Glomerular visceral epithelial cell (primary cell): ENCODE measurements around the gene ATP5ME.
"Not testable (repeated sequence)": the region's sequence is repeated elsewhere in the genome, so short reads cannot be mapped to it uniquely, and the experiment has no call there.

Source experiments
- DNase-seq: peaks from one replicate; pipeline ENCODE4 v3.0.0-alpha.2; 2016; ENCODE audit errors: extremely low spot score

Gene ATP5ME

DNA sequence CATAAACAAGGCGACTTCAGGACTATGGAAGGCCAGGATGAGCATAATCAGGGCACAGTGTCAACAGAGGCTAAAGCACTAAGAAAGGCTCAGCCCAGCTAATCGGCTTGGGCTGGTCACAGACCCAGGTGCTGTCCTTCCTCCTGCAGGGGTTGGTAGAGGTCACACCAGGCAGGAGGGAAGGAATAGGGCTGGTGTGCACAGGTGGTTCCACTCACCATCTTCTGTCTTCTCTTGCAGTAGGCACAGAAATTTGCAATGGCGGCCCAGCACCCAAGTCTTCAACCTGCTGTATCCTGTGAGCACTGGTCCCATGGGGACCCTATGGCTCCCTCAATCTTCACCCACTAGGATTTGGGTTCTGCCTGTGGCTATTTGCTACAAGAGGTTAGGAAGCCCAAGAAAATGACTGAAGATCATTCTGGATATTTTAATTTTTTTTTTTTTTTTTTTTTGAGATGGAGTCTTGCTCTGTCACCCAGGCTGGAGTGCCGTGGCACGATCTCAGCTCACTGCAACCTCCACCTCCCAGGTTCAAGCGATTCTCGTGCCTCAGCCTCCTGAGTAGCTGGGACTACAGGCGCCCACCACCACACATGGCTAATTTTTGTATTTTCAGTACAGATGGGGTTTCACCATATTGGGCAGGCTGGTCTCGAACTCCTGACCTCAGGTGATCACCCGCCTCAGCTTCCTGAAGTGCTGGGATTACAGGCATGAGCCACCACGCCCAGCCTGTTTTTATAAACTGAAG lies 4.1 kb downstream of the ATP5ME start:
- DNase-seq: not testable (repeated sequence)

GRCh38 chr4:668219-668618 lies 5.9 kb downstream of the ATP5ME start:
- not testable (repeated sequence) for DNase-seq

- DNase-seq: no peak
Measured at GRCh38 chr4:667545-667925, 6.5 kb downstream of the ATP5ME start.

- DNase-seq: no peak
Measured at GRCh38 chr4:666822-667544, 7.1 kb downstream of the ATP5ME start.

- DNase-seq: no peak
Measured at GRCh38 chr4:666436-666810, 7.7 kb downstream of the ATP5ME start.

- no peak for DNase-seq
Measured at GRCh38 chr4:665751-666435, 8.2 kb downstream of the ATP5ME start.

DNA sequence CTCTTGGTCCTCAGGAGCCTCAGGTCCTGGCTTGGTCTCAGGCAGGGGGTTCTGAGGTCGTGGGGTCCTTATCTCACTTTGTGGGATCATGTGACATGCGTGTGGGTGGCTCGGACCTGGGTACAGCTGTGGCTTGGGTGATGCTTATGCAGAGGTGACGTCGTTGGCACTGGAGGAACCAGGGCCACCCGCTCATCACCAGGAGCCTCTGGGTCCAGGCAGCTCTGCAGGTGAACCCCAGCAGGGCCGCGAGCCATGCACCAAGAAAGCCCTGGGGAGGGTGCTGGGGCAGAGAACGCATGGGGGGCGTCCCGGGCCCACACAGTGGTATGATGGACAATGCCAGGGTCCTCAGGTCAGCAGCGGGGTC lies 8.7 kb downstream of the ATP5ME start:
- DNase-seq: no peak

GRCh38 chr4:664713-665231 lies 9.3 kb downstream of the ATP5ME start:
- DNase-seq: no peak

- no peak for DNase-seq
Measured at GRCh38 chr4:663438-664428, 10.3 kb downstream of the ATP5ME start.

- no peak for DNase-seq
Measured at GRCh38 chr4:663046-663437, 11.0 kb downstream of the ATP5ME start.

DNA sequence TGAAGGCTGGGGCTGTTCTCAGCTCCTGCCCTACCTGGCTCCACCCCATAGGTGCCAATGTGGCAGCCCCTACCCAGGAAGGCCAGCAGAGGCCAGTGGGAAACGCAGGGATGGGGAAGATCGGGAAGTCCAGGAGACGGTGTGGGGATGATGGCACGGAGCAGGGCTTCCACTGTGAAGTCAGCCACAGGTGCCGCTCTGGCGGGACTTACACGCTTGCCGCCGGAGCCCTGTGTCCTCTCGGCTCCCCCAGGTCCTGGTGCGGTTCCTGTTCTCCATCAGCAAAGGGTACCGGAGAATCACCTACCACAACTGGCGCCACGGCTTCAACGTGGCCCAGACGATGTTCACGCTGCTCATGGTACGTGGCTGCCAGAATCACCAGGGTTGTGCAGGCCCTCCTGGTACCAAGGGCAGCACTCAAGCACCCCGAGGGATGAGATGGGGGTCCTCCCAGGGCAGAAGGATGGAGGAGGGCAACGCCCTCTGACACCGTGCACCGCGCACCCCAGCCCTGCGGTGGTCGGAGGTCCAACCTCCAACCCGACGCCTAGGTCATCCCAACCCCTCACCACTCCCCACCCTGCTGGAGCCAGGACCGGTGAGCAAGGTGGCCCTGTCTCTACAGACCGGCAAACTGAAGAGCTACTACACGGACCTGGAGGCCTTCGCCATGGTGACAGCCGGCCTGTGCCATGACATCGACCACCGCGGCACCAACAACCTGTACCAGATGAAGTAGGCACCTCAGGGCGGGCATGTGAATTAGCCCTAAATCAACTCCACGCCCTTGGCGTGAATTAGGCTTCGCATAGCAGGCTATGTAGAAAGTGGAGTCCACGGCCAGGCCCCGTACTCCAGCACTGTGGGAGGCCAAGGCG lies 12.0 kb downstream of the ATP5ME start:
- no peak for DNase-seq

DNA sequence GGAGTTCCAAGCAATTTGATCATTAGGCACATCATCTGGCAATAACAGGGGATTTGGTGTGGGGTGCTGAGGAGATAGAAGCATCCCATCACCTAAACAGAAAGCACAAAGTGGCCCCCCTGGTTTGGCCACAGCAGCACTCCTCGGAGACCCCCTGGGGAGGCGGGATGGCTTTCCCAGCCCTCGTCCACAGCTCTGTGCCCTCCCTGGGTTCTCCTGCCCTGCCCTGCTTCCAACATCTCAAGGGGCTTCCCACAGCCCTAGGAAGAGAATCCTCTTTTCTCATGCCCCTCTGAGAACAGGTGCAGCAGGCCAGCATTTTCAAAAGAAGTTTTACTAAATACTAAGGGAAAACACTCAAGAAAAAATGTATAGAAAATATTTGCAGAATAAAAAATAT lies 12.8 kb downstream of the ATP5ME start:
- no peak for DNase-seq

GRCh38 chr4:660401-660800 lies 13.7 kb downstream of the ATP5ME start:
- DNase-seq: no peak

GRCh38 chr4:659851-660250 lies 14.2 kb downstream of the ATP5ME start:
- no peak for DNase-seq

DNA sequence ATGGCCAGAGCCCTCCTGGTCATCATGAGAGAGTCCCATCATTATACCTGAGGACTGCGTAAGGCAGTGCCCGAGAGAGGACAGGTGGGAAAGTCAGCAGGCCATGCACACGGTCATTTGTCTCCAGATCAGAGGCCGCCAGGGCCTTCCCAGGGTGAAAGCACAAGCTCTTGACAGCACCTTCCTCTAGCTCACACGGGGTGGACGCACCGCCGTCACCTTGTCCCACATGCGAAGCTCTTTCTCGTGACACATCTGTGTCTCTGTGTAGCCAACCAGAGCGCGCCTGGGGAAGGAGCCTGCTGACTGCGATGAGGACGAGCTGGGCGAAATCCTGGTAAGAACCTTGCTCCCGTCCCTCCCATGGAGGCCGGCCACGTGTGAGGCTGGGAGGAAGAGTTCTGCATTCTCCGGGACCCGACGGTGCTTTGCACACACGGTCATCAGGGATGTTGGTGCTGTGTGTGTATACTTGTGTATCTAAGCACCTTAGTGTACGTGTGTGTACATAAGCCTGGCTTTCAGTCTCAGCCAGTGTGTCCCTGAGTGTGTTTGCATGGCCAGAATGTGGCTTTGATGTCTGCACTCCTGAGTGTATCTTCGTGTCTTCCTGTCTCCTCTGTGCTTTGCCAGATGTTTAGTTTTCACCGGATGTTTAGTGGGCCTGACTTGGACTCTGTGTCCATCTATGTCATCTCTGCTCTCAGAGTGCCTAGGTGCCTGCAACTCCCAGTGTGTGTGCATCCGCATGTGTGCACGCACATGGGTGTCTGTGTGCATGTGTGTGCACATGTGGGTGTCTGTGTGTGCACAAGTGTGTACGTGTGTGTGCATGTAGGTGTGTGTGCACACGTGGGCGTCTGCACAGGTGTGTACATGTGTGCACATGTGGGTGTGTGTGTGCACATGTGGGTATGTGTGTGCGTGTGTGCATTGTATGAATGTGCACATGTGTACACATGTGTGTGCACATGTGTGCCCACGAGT lies 15.1 kb downstream of the ATP5ME start:
- DNase-seq: no peak

DNA sequence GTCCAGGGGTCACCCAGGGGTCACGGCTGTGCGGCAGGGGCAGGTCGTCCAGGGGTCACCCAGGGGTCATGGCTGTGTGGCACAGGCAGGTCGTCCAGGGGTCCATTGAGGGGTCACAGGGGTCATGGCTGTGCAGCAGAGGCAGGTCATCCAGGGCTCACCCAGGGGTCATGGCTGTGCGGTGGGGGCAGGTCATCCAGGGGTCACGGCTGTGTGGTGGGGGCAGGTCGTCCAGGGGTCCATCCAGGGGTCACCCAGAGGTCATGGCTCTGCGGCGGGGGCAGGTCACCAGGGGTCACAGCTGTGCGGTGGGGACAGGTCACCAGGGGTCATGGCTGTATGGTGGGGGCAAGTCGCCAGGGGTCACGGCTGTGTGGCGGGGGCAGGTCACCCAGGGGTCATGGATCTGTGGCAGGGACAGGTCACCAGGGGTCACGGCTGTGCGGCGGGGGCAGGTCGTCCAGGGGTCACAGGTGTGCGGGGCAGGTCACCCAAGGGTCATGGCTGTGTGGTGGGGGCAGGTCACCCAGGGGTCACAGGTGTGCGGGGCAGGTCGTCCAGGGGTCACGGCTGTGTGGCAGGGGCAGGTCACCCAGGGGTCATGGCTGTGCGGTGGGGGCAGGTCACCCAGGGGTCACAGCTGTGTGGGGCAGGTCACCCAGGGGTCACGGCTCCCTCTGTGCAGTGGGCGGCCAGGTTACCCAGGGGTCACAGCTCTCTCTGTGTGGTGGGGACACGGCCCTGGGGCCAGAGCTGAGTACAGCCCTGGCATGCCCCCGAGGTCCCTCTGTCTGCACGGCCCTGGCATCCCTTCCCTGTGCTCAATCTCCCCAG lies 16.0 kb downstream of the ATP5ME start:
- DNase-seq: no peak

- no peak for DNase-seq
Measured at GRCh38 chr4:657338-657833, 16.7 kb downstream of the ATP5ME start.
